Calu3 (cell line): ENCODE data around the gene MASTL. TPM values are rescaled to one million over a fixed set of nuclear protein-coding genes. Genes with fewer than 3 reads are reported as not detected.

Source experiments
- BruUV-seq: library from RNA; stranded (reverse); fragments of 400-500 nt; replicated peaks from 2 replicates; lab custom pipeline; 2021; lab: Mats Ljungman, UMichigan
- CTCF ChIA-PET: fragments of 300-600 bp; sonication (Branson Sonifier 250); formaldehyde crosslinking; loops from one replicate; lab custom pipeline; 2022; ENCODE audit warnings: antibody characterized with exemption; lab: Charles Lee
- DNase-seq: peaks from one replicate; pipeline ENCODE4 v3.0.0; 2022
- H3K27ac Mint-ChIP-seq: one replicate; pipeline ENCODE4 v1.8.0; 2022; ENCODE audit warnings: mixed read lengths; ENCODE audit not compliant: unreplicated experiment
- H3K27me3 Mint-ChIP-seq: one replicate; pipeline ENCODE4 v1.8.0; 2022; ENCODE audit warnings: mixed read lengths; ENCODE audit not compliant: unreplicated experiment
- H3K36me3 Mint-ChIP-seq: one replicate; pipeline ENCODE4 v1.8.0; 2022; ENCODE audit warnings: mild to moderate bottlenecking, moderate library complexity, mixed read lengths; ENCODE audit not compliant: insufficient read depth, unreplicated experiment
- H3K4me1 Mint-ChIP-seq: one replicate; pipeline ENCODE4 v1.8.0; 2022; ENCODE audit warnings: mild to moderate bottlenecking, low read depth, mixed read lengths; ENCODE audit not compliant: unreplicated experiment
- H3K4me3 Mint-ChIP-seq: one replicate; pipeline ENCODE4 v1.8.0; 2022; ENCODE audit warnings: mild to moderate bottlenecking, low read depth, moderate library complexity, mixed read lengths; ENCODE audit not compliant: unreplicated experiment
- H3K9me3 Mint-ChIP-seq: one replicate; pipeline ENCODE4 v1.8.0; 2022; ENCODE audit warnings: low read depth, mixed read lengths; ENCODE audit not compliant: unreplicated experiment
- intact Hi-C: fragments of 100-400 bp; cut with micrococcal nuclease; formaldehyde crosslinking; loops from one replicate; pipeline ENCODE4 v1.10.0; 2022; ENCODE audit not compliant: unreplicated experiment
- total RNA-seq: library from RNA; stranded (reverse); gene quantifications from 2 replicates; pipeline ENCODE4 v1.2.3, GENCODE V29; 2022
- TF ChIP-seq, protein P1 (sequence below): fragments of 200-600 bp; IDR thresholded peaks from one replicate; pipeline ENCODE4 v1.8.0; 2022; ENCODE audit warnings: antibody characterized with exemption; ENCODE audit not compliant: unreplicated experiment

The MASTL gene
- total RNA-seq, 1 experiment from 2014 or later: 30.2 TPM

- intact Hi-C loops: no loop called here
- CTCF ChIA-PET: no interaction called here
- peak overlapping the region; percentile 95 for H3K4me3 Mint-ChIP-seq
- peaks cover 18% of the 10 kb centered on the region for H3K4me1 Mint-ChIP-seq
- TF ChIP-seq, protein P1, sequence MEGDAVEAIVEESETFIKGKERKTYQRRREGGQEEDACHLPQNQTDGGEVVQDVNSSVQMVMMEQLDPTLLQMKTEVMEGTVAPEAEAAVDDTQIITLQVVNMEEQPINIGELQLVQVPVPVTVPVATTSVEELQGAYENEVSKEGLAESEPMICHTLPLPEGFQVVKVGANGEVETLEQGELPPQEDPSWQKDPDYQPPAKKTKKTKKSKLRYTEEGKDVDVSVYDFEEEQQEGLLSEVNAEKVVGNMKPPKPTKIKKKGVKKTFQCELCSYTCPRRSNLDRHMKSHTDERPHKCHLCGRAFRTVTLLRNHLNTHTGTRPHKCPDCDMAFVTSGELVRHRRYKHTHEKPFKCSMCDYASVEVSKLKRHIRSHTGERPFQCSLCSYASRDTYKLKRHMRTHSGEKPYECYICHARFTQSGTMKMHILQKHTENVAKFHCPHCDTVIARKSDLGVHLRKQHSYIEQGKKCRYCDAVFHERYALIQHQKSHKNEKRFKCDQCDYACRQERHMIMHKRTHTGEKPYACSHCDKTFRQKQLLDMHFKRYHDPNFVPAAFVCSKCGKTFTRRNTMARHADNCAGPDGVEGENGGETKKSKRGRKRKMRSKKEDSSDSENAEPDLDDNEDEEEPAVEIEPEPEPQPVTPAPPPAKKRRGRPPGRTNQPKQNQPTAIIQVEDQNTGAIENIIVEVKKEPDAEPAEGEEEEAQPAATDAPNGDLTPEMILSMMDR: no peak
- H3K9me3 Mint-ChIP-seq: no peaks in the 10 kb centered on the region
- peaks cover 70% of the 10 kb centered on the region for H3K36me3 Mint-ChIP-seq
- peak overlapping the region; percentile 23 for H3K27ac Mint-ChIP-seq
- no TSS peak for BruUV-seq
- no peaks in the 10 kb centered on the region for H3K27me3 Mint-ChIP-seq
- no peak for DNase-seq
These were observed 3.3 kb downstream of the MASTL start for GRCh38 chr10:27158421-27158820.

- CTCF ChIA-PET: no interaction called here
- TF ChIP-seq, protein P1: no peak
These were observed 14.7 kb downstream of the MASTL start for GRCh38 chr10:27169849-27170248.

DNA sequence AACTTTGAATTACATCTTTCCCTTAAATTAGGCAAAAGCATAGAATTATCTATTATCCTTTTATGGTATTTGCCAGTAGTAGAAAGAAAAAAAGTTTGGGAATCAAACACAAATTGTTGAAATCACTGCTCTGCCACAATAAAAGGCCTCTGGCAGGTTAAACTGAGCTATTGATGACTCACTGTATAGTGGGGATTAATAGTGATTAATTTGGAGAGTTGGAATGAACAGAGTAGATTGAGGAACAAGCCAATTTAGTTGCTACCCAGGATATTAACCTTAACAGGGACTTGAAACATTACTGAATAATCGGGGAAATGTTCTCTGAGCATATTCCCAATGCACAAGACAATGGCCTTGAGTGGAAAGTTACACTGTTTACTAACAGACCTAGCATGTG is 33.1 kb downstream of the MASTL start:
- Mint-ChIP-seq H3K36me3 (peaks cover 16% of the 10 kb centered on the region), H3K27ac (no peak overlapping the region), H3K4me3 (no peak overlapping the region), H3K27me3 (no peaks in the 10 kb centered on the region), H3K9me3 (no peaks in the 10 kb centered on the region), H3K4me1 (peaks cover 9% of the 10 kb centered on the region)
- DNase-seq: no peak
- CTCF ChIA-PET: no interaction called here
- TF ChIP-seq, protein P1: no peak
- BruUV-seq: no TSS peak
- intact Hi-C loops: no loop called here

More at GRCh38 chr10:27169849-27170248, 14.7 kb downstream of the MASTL start:
- H3K9me3 Mint-ChIP-seq: no peaks in the 10 kb centered on the region
- no peak overlapping the region for H3K27ac Mint-ChIP-seq
- H3K4me3 Mint-ChIP-seq: no peak overlapping the region
- no peaks in the 10 kb centered on the region for H3K4me1 Mint-ChIP-seq
- H3K36me3 Mint-ChIP-seq: peaks cover 11% of the 10 kb centered on the region
- no peak for DNase-seq
- intact Hi-C loops: no loop called here
- BruUV-seq: no TSS peak
- H3K27me3 Mint-ChIP-seq: no peaks in the 10 kb centered on the region

GRCh38 chr10:27188897-27189296 is 33.7 kb downstream of the MASTL start:
- TSS peak; percentile 30 for BruUV-seq
- no peaks in the 10 kb centered on the region for H3K27me3 Mint-ChIP-seq
- H3K36me3 Mint-ChIP-seq: peaks cover 16% of the 10 kb centered on the region
- TF ChIP-seq, protein P1: no peak
- intact Hi-C loops: no loop called here
- no peak for DNase-seq
- H3K27ac Mint-ChIP-seq: no peak overlapping the region
- no peaks in the 10 kb centered on the region for H3K9me3 Mint-ChIP-seq
- H3K4me1 Mint-ChIP-seq: peaks cover 9% of the 10 kb centered on the region
- CTCF ChIA-PET: no interaction called here
- no peak overlapping the region for H3K4me3 Mint-ChIP-seq
